Left cardiac atrium (tissue), 4 donors: ENCODE measurements around the gene LHFPL2. TPM values are rescaled to one million over a fixed set of nuclear protein-coding genes. Genes with fewer than 3 reads are reported as not detected.
A peak's percentile ranks its signal among the peaks of the same experiment; 100 is the strongest.

Experiments
- ATAC-seq, 2 donors: fragments of 200-7000 bp; cut with Tn5 transposase; one replicate each; pipeline ENCODE4 v1.9.1; 2020; ENCODE audit warnings: mild to moderate bottlenecking in 2 of 2, moderate library complexity in 2 of 2
- DNase-seq: peaks from one replicate; pipeline ENCODE4 v3.0.0-alpha.2; 2020
- intact Hi-C, 2 donors: fragments of 100-400 bp; cut with DNase I; formaldehyde crosslinking; loops; one replicate each; pipeline versions ENCODE4 v1.14.1 to v1.15.1; 2022 to 2023
- total RNA-seq, 2 donors: library from RNA; stranded (reverse); fragmentation: NEBNext Ultra II Directional; extraction: Animal tissue kit (Norgen Biotek cat#: 25700); gene quantifications; one replicate each; pipeline ENCODE4 v1.2.1, GENCODE V29; 2021
- donor health status: DM: no; HTN: yes; CAD: no.
- donor health status: DM: no; HTN: yes; CAD: no; lungs with severe emphysema.
- donor health status: DM: yes; HTN: yes; CAD: no.
- donor health status: Dilated cardiomyopathy.

LHFPL2 gene
- total RNA-seq, 2 donors from 2014 or later = 12.5 to 23.9 TPM

DNA sequence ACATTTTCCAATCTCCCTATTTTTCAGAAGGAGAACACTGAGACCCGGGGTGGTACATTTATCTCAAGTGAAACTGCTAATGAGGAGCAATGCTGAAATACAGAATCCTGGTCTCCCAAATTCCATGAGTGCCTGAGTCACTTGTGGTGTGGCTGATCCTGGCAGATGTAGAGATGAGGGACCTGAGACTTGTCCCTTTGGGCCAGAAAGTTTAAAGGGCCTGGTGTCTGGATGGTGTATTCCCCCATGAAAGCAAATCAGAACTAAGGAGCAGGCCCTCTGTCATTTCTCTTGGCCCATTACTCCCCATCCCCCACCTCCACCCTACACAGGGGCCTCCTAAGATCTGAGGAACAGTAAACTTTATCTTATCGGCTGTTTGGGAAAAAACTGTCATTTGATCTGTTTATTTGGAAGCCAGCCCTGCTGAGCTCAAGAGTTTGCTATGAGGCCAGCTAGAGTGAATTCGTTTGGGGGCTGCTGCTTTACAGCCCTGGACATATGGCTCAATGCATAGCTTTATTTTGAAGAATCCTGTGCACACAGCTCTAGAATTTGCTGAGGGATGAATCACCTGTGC is 140.3 kb downstream of the LHFPL2 start:
- intact Hi-C loops = no loop called here
- DNase-seq (no peak), ATAC-seq (no peak)

DNA sequence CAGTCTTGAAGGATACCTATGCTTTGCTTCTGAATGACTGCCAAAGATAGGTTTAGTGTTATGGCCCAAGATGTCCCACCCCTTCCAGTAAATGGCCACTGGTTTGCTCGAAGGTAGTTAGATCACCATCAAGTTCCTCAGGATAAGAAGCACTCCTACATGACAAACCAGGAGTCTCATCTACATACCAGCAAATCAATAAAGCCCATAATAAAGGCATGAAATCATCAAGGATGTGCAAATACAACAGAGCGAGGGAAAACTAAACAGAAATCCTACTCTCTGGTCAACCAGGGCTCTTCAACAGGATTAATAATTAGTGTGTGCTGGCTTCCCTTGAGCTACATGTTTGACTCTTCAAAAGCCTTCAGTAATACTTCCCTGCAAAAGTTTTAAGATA is 141.0 kb downstream of the LHFPL2 start:
- no peak for ATAC-seq
- no peak for DNase-seq
- intact Hi-C loops = no loop called here

DNA sequence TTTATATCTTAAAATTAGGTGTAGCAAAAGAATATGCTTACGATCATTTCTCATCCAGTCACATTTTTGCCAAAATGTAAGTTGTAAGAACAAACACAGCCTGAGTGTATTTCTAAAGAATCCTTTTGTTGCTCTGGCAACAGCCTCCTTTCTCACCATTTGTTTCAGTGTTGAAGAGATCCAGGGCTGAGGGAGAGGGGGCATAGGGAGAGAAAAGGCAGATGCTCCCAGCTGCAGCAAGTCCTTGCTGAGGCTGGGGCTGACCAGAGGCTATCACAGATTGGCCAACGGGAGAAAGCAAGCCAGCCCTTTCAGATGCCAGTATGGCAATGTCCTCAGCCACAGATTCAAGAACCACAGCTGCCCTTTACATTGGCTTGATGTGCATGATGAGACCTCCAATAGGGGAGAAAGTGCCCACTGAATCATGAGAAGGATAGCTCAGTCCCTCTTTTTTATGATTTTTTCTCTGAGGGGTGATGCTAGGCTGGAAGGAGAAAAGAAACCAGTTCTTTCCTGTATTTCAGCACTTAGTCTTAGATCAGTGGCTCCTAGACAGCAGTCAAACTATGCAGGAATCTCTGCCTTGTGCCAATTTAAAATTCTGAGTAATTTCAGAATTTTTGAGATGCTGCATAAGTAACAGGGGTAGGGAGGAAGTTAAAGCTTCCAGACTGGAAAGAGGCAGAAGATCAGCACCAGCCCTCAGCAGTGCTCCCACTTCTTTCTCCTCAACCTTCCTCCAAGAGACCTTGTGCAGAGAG is 142.1 kb downstream of the LHFPL2 start:
- DNase-seq (no peak), ATAC-seq (no peak)
- intact Hi-C loops = no loop called here

DNA sequence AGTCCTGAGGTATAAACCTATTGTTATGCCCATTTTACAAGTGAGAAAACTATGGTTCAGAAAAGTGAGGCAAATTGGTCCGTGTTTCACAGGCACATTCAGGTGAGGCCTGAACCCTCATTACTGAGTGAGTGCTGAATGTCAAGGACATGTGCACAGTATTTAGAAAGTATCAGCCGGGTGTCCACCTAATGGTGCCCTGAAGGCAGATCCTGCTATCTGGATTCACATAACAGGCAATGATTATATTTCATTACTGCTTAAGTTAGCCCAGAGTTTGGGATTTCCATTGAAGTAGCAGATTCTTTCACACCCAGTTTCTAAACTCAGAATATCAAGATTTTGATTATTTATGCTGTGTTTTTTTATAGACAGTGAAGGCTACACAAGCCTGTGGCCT is 142.7 kb downstream of the LHFPL2 start:
- ATAC-seq = no peak
- intact Hi-C loops = no loop called here
- DNase-seq = no peak

DNA sequence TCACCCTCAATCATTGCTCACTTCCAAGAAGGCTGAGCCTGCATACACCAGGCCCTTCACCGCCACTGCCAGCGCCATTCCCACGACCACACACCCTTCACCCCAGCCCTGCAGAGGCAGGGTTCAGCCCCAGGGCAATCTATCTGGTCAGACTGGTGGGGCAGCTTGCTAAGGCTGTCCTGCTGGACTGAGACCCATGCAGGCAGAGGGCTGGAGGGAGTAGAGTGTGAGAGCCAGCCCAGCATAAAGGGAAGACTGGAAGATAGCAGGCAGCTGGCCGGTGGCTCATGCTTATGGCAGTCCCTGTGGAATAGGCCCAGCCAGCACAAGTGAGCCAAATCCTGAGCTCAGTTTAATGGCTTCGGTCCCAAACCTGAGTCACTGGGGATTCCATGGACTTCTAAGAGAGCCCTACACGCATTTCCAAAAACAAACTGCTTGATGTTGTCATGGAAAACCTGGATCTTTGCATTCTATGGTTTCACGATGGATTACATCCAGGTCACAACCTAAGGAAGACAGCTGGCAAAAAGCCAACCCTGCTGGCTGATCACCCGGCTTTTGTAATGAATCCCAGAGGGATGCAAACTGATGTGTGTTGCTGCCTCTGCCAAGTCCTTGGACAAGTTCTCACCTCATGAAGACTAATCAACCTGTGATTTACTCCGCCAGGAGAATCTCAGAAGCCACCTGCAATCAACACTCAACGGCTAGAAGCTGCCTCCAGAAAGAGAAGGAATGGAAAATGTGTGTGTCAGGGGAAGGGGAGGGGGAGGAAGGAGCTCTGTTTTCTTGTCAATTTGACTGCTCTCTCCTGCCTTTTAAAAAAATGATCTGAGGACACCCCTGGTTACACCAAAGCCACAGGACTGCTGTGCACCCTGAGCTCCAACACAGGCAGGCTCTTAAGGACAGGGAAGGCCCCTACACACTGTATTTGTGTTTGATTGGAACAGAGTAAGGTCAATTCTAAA is 143.6 kb downstream of the LHFPL2 start:
- intact Hi-C loops = no loop called here
- ATAC-seq (peak; percentile 96 to 97), DNase-seq (peak; percentile 90)

DNA sequence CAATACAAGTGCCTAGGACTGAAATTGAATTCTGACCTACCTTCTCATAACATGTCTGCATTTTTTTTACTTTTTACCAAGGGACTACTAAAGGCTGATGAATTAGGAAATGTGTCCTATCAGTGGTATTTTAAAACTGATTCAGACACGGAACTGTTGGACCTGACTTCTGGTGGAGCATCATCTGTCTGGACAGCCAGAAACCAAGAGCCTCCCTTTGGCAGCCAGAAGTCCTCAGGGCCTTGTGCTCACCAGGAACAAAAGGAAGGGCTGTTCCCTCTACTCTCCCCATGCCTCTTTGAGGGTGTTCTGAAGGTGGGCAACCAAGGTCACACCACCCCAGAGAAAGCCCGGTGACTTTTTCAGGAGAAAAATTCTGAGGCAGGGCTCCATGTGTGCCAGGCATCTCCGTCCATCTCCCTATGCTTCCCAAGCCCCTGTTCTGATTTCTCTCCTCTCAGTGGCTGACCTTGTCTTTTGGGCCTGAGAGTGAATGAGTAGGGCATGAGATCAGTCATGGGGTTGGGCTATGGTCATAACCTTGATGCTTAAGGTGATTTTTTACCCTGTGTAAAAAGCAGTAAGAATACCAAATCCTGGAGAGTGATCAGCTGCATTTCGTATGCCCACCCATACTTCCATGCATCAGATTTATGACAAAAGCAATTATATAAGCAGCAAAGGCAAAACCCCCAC is 144.5 kb downstream of the LHFPL2 start:
- no peak for DNase-seq
- intact Hi-C loops = no loop called here
- peak in 1 of 2 donors; percentile 18 for ATAC-seq

DNA sequence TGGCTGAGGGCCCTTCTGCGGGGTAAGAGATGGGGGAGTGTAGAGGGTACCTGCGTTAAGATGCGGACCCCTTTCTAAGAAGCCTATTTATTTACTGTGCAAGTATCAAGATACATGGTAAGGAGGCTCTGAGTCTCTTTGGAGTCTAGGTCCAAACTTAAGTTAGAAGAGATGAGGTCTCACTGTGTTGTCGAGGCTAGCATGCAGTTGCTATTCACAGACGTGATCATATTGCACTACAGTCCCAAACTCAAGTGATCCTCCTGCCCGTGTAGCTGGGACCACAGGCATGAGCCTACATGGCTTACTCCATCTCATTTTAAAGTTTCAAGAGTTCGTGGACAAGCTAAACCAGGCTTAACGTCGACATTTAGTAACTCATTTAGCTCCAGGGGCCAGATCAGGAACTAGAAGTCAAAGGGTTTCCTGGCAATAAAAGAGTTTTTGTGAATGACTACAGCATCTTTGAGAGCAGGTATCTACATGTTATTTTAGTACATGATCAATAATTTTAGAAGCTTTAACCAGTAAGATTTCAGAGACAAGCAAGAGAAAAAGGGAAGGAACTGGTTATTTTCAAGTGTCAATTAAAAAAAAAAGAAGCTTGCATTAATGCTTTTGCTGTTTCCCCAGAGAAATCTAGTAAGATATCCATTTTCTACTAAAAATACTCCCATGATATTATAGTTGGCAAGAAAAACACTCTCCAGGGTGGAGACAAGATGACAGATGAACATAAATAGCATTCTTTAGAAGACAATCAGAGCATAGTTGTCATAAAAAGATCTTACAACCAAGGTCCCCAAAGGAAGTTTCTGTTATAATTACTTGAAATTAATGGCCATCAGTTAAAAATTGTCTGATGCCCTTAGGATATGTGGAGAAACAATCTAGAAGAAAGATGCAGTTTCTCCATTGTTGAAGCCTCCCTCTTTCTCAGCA is 146.9 kb downstream of the LHFPL2 start:
- intact Hi-C loops = no loop called here
- DNase-seq (no peak), ATAC-seq (no peak)

DNA sequence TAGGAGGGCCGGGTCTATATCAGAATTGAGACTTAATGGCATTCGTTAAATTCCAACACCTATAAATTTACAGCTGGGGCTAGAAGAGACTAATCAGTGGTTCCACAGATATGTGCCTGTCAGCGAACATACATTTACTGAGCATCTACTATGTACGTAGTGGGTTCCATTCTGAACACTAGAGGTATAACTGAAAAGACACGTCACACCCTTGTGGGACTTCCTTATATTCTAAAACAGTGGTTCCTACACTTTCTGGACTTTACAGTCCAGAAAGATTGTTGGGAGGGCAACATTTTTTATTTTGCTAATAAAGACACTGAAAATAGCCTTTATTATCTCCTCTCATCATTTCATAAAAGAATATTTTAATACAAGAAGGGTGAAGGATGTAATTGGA is 147.7 kb downstream of the LHFPL2 start:
- intact Hi-C loops = no loop called here
- ATAC-seq (no peak), DNase-seq (no peak)

DNA sequence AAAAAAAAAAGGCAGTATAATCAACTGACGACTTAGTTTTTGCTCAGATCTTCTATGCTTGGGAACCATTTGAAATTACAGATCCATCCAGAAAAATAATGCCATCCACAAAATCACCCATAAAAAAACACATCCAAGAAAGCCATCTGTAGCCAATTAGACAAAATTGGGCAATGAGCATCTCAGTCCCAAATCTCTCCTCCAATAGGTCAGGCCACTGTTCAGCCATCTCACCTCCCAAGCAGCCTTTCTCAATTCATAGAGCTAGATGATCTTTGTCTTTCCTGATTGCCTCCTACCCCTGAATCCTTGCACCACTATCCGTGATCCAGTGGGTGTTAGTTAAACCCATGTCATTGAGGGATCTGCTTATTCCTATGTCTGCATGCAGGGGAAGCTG is 148.5 kb downstream of the LHFPL2 start:
- intact Hi-C loops = no loop called here
- no peak for ATAC-seq
- DNase-seq = no peak

DNA sequence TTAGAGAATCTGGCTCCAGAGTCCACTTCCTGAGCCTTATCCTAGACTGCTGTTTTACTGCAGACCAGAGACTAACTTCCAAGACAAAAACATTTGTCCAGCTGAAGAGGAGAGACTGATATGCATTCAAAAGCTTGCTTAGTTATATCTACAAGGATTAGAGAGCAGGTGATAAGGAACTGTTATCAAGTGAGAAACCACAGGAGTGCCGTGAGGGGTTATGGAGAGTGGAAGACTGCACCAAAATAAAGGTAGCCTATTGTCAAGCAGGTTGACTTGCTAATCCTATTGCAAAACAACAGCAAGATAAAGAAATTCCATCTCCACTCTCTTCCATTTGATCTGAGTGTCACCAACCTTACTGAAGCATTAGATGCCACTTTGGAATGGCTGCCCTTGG is 149.1 kb downstream of the LHFPL2 start:
- no peak for ATAC-seq
- no peak for DNase-seq
- intact Hi-C loops = no loop called here

DNA sequence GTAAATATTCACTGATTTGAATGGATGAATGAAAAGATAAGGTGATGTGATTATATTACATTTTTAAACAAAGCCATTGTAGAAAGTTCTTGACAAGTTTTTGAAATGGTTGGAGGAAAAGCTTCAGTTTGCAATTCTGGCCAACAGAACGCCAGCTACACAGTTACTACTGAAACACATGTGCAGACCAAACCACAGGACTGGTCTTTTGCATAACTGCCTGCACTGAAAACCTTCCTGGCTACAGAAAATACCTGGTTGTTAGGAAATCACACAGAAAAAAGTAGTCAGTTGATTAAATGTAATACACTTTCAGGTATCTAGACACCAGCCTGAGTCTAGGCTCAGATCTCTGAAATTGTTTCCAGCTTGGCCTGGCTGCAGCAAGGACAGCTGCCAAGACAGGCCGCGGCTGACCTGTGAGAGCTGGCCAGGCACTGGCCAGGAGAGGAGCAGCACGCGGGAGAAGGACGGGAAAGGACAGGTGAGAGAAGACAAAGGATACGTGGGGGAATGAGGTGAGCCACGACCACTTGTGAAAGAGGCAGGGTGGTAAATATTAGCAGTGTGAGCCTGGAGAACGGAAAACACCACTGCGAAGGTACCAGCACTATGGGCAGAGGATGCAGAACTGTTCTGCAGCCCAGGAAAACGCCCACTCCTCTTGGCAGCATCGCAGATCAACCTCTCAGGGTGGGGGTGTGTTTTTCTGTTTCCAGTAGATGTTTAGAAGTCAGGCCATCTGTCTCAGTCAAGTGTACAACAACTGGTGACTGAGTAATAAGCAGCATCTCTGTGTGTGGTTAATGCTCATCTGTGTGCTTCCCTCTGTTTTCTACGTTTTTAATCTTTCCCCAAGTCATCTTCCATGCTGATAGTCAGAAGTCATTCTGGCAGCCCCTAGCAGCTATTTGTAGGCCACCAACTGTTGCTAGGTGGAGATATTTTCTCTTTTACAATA is 150.7 kb downstream of the LHFPL2 start:
- intact Hi-C loops = no loop called here
- ATAC-seq = peak in 1 of 2 donors; percentile 64
- no peak for DNase-seq

DNA sequence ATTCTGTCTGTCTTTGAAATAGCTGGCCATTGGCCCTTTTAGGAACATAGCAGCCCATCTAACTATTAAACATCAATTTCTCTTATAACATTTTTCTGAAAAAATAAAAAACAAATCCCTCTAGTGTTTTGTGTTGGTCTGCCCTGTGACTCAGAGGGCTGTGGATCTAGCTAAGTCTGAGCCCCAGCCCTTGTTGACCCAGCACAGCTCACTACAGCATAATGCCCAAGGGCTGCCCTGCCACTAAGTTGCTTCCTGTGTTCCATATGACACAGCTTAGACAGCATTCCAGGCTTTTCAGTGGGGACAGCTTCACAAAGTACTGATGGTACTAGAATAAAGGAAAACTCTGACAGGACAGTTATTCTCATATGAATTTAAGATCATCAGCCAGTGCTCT is 152.2 kb downstream of the LHFPL2 start:
- intact Hi-C loops = no loop called here
- DNase-seq = peak; percentile 25
- ATAC-seq = peak; percentile 43 to 66

DNA sequence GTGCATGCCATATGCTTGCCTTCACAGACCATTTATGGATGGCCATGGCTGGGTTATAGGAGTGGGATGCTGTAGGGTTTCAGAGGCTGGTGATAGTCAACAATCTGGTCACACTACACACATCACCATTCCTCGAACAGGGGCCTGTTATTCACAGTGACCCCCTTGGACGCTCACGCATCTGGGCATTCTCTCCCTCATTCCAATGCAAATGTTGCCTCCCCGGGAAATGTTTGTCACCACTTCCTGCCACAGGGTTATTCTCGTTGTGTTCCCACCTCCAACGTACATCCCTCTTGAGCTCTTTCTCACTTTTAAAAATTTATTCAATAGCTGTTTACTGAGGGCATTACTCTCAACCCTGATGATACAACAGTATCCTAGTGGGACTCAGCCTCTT is 152.8 kb downstream of the LHFPL2 start:
- intact Hi-C loops = no loop called here

DNA sequence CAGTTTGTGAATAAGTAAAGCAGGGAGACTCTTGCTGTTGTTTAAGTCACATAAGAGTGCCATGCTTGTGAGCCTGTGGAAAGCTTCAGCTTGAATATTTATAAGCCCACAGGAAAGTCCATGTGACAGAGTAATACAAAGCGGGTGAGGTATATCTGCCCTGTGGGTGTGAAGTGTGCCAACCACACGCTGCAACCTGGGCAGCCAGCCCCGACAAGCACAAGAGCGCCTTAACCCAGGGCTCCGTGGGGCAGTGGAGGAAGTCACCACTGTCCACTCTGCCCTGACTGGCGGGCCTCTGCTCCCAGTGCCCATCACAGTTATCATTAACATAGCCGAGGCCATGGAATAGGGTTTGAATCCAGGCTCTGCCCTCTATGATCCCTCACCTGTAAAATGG is 155.9 kb downstream of the LHFPL2 start:
- DNase-seq = no peak
- intact Hi-C loops = no loop called here
- ATAC-seq = no peak

More for the DNA sequence above, 152.8 kb downstream of the LHFPL2 start:
- DNase-seq (no peak), ATAC-seq (no peak)

DNA sequence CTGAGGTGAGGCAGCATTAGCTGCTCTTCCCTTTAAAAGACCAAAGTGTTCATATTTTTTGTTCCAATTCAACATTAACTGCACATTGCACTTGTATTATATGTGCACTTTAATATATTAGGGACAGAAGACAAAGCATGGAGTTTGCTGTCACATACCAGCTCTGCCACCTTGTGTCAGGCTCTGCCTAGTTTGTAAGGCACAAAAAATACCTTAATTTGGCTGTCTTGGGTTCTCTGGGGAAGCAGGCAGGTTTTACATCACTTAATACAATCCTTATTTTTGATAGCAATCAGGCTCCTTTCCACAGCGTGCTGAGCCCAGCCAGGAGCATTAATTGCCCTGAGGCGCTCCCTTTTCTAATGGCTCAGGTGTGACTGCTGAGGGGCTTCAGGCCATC is 156.3 kb downstream of the LHFPL2 start:
- ATAC-seq = no peak
- intact Hi-C loops = no loop called here
- no peak for DNase-seq

DNA sequence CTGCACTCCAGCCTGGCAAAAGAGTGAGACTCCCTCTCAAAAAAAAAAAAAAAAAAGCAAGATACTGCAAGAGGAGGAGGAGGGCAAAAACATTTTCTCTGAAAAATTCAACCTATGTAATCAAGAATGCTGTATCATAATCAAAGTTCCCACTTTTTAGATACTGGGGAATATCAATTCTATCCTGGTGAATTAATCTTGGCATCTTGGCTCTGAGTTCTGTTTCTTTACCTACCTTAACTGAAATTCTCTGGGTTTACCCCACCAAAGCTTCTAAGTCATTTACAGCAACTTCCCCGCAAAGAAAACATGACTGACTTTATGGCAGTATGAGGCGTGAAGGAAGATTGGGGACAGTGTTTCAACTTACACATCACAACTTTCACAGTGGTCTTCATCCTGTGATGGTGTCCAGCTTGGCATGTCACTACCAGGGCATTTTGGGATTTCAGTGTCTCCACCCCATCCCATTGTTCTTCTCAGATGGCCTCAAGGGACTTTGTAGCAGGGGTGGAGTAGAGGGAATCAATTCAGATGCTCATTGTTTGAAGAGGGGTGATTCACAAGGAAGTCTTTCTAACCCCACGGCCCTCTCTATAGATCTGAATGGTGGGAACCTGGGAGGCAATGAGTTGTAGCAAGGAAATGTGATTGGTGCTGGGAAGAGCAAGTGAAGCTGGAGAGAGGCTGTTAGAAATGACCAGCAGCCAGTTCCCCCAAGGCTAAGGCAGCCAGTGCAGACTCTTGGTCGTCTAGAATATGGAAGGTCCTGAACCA is 157.7 kb downstream of the LHFPL2 start:
- DNase-seq (no peak), ATAC-seq (no peak)

DNA sequence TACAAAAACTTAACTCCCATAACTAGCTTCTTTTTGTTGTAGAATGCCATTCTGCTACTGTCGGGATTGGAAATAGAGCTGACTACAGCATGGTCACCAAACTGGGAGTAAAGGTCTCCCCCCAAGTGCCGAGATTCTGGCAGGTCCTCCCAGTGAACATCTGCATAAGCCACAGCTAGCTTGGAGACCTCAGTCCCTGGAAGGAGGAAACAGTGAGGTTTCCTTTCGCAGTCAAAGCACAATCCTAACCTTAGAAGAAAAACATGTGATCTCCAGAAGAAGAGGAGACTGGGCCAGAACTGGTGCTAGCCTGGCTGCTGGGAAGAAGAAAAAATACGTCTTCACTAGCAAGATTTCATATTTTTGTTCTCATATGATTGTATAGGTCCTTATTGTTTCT is 160.7 kb downstream of the LHFPL2 start:
- ATAC-seq (no peak), DNase-seq (no peak)
- intact Hi-C loops = no loop called here

More for the DNA sequence above, 157.7 kb downstream of the LHFPL2 start:
- intact Hi-C loops = no loop called here
